K562 (cell line): Measurements from ENCODE around the gene MARCHF9. TPM values are rescaled to one million over a fixed set of nuclear protein-coding genes. Genes with fewer than 3 reads are reported as not detected.

Experiments used
- ARID1B ChIP-seq: fragments of 450-650 bp; IDR thresholded peaks from 2 replicates; pipeline ENCODE4 v1.6.1; 2016; ENCODE audit warnings: antibody characterized with exemption, mild to moderate bottlenecking, inconsistent platforms
- BRD4 ChIP-seq: fragments of 200-600 bp; sonication (generic); IDR thresholded peaks from 2 replicates; pipeline ENCODE4 v1.6.1; 2017; ENCODE audit warnings: inconsistent platforms
- CHCHD3 ChIP-seq: fragments of 250-450 bp; sonication (Bioruptor Pico); IDR thresholded peaks from 2 replicates; pipeline ENCODE4 v2.1.2; 2022; ENCODE audit warnings: mild to moderate bottlenecking
- PHF8 ChIP-seq: fragments of 200-600 bp; sonication (generic); IDR thresholded peaks from 2 replicates; pipeline ENCODE4 v1.6.1; 2012; ENCODE audit warnings: mixed run types, mild to moderate bottlenecking, inconsistent platforms, low read length, moderate library complexity, borderline replicate concordance
- PURB ChIP-seq: sonication (generic); formaldehyde crosslinking; IDR thresholded peaks from 2 replicates; pipeline ENCODE4 v1.9.0; 2021; ENCODE audit warnings: low read depth, mild to moderate bottlenecking, missing genetic modification reagents
- REST ChIP-seq, 2 experiments: fragments of 450-650 bp; formaldehyde crosslinking in 1 of 2; IDR thresholded peaks; 2 replicates each; pipeline versions ENCODE4 v1.4.0 to v1.6.1; 2014 to 2020; ENCODE audit warnings: mild to moderate bottlenecking in 2 of 2, borderline replicate concordance in 1 of 2, low read depth in 1 of 2
- SNAPC5 ChIP-seq: fragments of 250-450 bp; sonication (Bioruptor Pico); IDR thresholded peaks from 2 replicates; pipeline ENCODE4 v1.8.0; 2021; ENCODE audit warnings: moderate library complexity, mild to moderate bottlenecking, inconsistent platforms
- SREBF1 ChIP-seq: fragments of 150-350 bp; IDR thresholded peaks from 2 replicates; pipeline ENCODE4 v1.6.1; 2014; ENCODE audit warnings: antibody characterized with exemption, low read depth, low read length, borderline replicate concordance
- TEAD2 ChIP-seq: fragments of 450-650 bp; IDR thresholded peaks from 2 replicates; pipeline ENCODE4 v1.6.1; 2016; ENCODE audit warnings: missing genetic modification characterization, control low read depth, missing compliant biosample characterization
- THRA ChIP-seq: fragments of 450-650 bp; IDR thresholded peaks from 2 replicates; pipeline ENCODE4 v1.6.1; 2017; ENCODE audit warnings: mild to moderate bottlenecking, moderate library complexity
- ZBTB1 ChIP-seq: sonication (generic); formaldehyde crosslinking; IDR thresholded peaks from 2 replicates; pipeline ENCODE4 v1.8.1; 2023; ENCODE audit warnings: missing genetic modification reagents, low read depth, mild to moderate bottlenecking, borderline replicate concordance
- ZNF175 ChIP-seq: fragments of 200-800 bp; sonication (Bioruptor generic); IDR thresholded peaks from 2 replicates; pipeline ENCODE4 v1.6.1; 2016; ENCODE audit warnings: low read depth, mild to moderate bottlenecking, missing genetic modification characterization, missing compliant biosample characterization
- ZNF395 ChIP-seq: fragments of 200-800 bp; sonication (Bioruptor generic); IDR thresholded peaks from 2 replicates; pipeline ENCODE4 v1.6.1; 2017; ENCODE audit warnings: missing genetic modification characterization, missing compliant biosample characterization
- ZNF644 ChIP-seq: fragments of 200-800 bp; sonication (Bioruptor generic); IDR thresholded peaks from 2 replicates; pipeline ENCODE4 v1.6.1; 2016; ENCODE audit warnings: low read depth, missing genetic modification characterization, missing compliant biosample characterization
- polyA plus RNA-seq, 8 experiments: library from polyadenylated mRNA; depleted of rRNA in 4 of 8; stranded (reverse) in 5 of 8; unstranded in 3 of 8; fragments of >200 nt; fragmentation: Nextera tagmentation in 2 of 8; fragmentation: Illumina TruSeq in 1 of 8; extraction: Ambion mirVana in 2 of 8; extraction: Trizol in 1 of 8; gene quantifications; 2 replicates each; pipeline versions ENCODE4 v1.2.1 to v1.2.3, GENCODE V29; 2011 to 2014; ENCODE audit warnings: inconsistent platforms in 1 of 8, missing spikeins in 1 of 8
- total RNA-seq, 7 experiments: library from RNA; depleted of rRNA in 6 of 7; stranded (reverse); fragments of >200 nt in 6 of 7; fragmentation: Illumina TruSeq in 2 of 7; extraction: Trizol in 2 of 7; gene quantifications; 2 replicates each; pipeline versions ENCODE4 v1.2.1 to v1.2.3, GENCODE V29; 2011 to 2021; ENCODE audit warnings: low replicate concordance in 1 of 7

MARCHF9 gene
- total and polyA plus RNA-seq, 9 of the 15 experiments (the other 6 are each of a cell fraction or from before 2014, with no cell fraction given), result 0.80 to 12.4 (median 6.2) TPM

- TF ChIP-seq REST (IDR thresholded peaks at IDR 0.05; ENCODE audit: borderline replicate concordance) (peak; percentile 99), REST (CRISPR knock-in tag; IDR thresholded peaks at IDR 0.05; ENCODE audit: low read depth) (peak; percentile 78), SNAPC5 (no peak), SREBF1 (peak; percentile 83), BRD4 (no peak; the same call in 1 of the 2 replicates), ARID1B (peak; percentile 77), THRA (no peak), PURB (CRISPR knock-in tag) (no peak), ZNF175 (CRISPR knock-in tag) (peak; percentile 88), PHF8 (peak; percentile 82), ZNF644 (tag) (peak; percentile 75; the same call in 1 of the 2 replicates), ZBTB1 (no peak; the same call in 1 of the 2 replicates), ZNF395 (CRISPR knock-in tag) (peak; percentile 95), TEAD2 (tag) (no peak), CHCHD3 (no peak)
Measured at GRCh38 chr12:57751788-57752667, 2.9 kb upstream of the MARCHF9 start, which contains the start of gene CDK4 (continued).
